ENCODE measurements around the gene SRR. TPM values are rescaled to one million over a fixed set of nuclear protein-coding genes. Genes with fewer than 3 reads are reported as not detected.

The SRR gene
- total and polyA plus RNA-seq, 9 donors: 4.2 to 18.7 (median 10.5) TPM

GRCh38 chr17:2368359-2368758 is 64.6 kb downstream of the SRR start:
- H3K9me3 ChIP-seq: no peaks in the 10 kb centered on the region
- no peaks in the 10 kb centered on the region for H3K4me1 ChIP-seq (ENCODE audit: insufficient read depth)
- DNase-seq: no peak
- no peak overlapping the region for H3K27ac ChIP-seq
- TF ChIP-seq CTCF (IDR thresholded peaks at IDR 0.05) (no peak), POLR2A (IDR thresholded peaks at IDR 0.05) (no peak), EP300 (IDR thresholded peaks at IDR 0.05) (no peak)
- no peaks in the 10 kb centered on the region for H3K27me3 ChIP-seq
- WGBS, 3 donors: 86 to 90% (median 86%) methylated on average over 8 of the region's 8 CpGs
- no peak overlapping the region for H3K4me3 ChIP-seq
- intact Hi-C loops (cut with DNase I): loop anchor here in 1 of 4 donors (10.0 kb wide), 1 partner anchor 46 kb away; no protein-coding TSS in a partner anchor
- no peaks in the 10 kb centered on the region for H3K36me3 ChIP-seq

DNA sequence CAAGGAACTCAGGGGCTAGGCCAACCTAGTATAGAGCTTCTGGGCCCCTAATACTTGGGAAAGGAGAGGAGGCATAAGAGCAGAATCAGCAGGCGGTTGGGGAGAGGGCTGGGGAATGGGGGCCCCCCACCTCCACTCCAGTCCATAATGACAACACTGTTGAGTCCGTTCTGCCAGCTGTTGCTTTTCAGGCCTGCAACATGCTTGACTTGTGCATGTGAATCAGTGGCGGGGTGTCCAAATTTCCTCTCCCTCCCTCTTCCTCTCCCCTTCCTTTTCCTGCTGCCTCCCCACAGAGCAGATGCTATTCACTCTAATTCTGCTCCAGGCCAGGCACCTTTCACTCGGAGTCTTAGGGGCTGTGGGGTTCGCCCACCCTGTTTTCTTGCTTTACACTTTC is 65.3 kb downstream of the SRR start:
- H3K27me3 ChIP-seq: no peaks in the 10 kb centered on the region
- no peaks in the 10 kb centered on the region for H3K36me3 ChIP-seq
- no peaks in the 10 kb centered on the region for H3K4me1 ChIP-seq (ENCODE audit: insufficient read depth)
- no peak overlapping the region for H3K27ac ChIP-seq
- intact Hi-C loops (cut with DNase I): loop anchor here in 1 of 4 donors (10.0 kb wide), 1 partner anchor 46 kb away; no protein-coding TSS in a partner anchor
- no peak for DNase-seq
- TF ChIP-seq EP300 (IDR thresholded peaks at IDR 0.05): no peak
- TF ChIP-seq CTCF (IDR thresholded peaks at IDR 0.05): no peak
- TF ChIP-seq POLR2A (IDR thresholded peaks at IDR 0.05): no peak
- no peak overlapping the region for H3K4me3 ChIP-seq
- H3K9me3 ChIP-seq: no peaks in the 10 kb centered on the region
- 71 to 77% (median 71%) methylated on average over 5 of the region's 5 CpGs for WGBS, 3 donors

- no peak overlapping the region for H3K4me3 ChIP-seq
- H3K36me3 ChIP-seq: no peaks in the 10 kb centered on the region
- 50 to 61% (median 61%) methylated on average over 17 to 20 of the region's 20 CpGs for WGBS, 3 donors
- intact Hi-C loops (cut with DNase I): loop anchor here in 2 of 4 donors (5.0 to 10.0 kb wide), 2 partner anchors 45 to 443 kb away; no protein-coding TSS in a partner anchor
- TF ChIP-seq CTCF (IDR thresholded peaks at IDR 0.05): no peak
- no peak for TF ChIP-seq EP300 (IDR thresholded peaks at IDR 0.05)
- TF ChIP-seq POLR2A (IDR thresholded peaks at IDR 0.05): no peak
- no peaks in the 10 kb centered on the region for H3K9me3 ChIP-seq
- no peak overlapping the region for H3K27ac ChIP-seq
- no peaks in the 10 kb centered on the region for H3K27me3 ChIP-seq
- no peak for DNase-seq
- H3K4me1 ChIP-seq (ENCODE audit: insufficient read depth): no peaks in the 10 kb centered on the region
Measured at GRCh38 chr17:2369551-2370210, 65.9 kb downstream of the SRR start.

DNA sequence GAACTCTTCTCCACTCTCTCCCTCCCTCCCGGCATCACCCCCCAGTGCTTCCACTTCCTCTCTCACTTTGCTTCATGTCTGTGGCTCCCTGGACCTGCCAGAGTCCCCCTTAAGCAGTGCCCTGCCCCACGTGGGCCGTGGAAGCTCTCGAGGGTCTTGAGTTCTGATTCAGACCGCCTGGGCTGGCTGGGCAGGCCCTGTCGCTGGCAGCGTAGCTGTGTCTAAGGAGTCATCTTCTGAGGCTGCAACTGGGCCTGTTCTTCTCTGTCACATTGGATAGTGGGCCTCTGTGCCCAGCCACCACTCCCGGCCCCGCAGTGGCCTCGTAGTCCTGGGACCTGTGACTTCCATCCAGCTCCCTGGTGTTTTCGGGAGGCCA is 66.5 kb downstream of the SRR start:
- WGBS, 3 donors: 77 to 91% (median 85%) methylated on average over 10 to 11 of the region's 11 CpGs
- Histone ChIP-seq H3K27me3 (no peaks in the 10 kb centered on the region), H3K4me1 (ENCODE audit: insufficient read depth) (no peaks in the 10 kb centered on the region), H3K4me3 (no peak overlapping the region), H3K9me3 (no peaks in the 10 kb centered on the region), H3K36me3 (no peaks in the 10 kb centered on the region), H3K27ac (no peak overlapping the region)
- peak in 1 of 5 donors; percentile 22 for DNase-seq
- TF ChIP-seq EP300 (IDR thresholded peaks at IDR 0.05) (no peak), CTCF (IDR thresholded peaks at IDR 0.05) (no peak), POLR2A (IDR thresholded peaks at IDR 0.05) (no peak)
- intact Hi-C loops (cut with DNase I): loop anchor here in 1 of 4 donors (5.0 kb wide), 1 partner anchor 442 kb away; no protein-coding TSS in a partner anchor

Measured in ovary (tissue), 9 donors.